Lower lobe of right lung (tissue), 2 donors: Measurements from ENCODE around the gene CASKIN2. TPM values are rescaled to one million over a fixed set of nuclear protein-coding genes. Genes with fewer than 3 reads are reported as not detected.

ENCODE experiments used
- ATAC-seq, 2 donors: fragments of 200-7000 bp; cut with Tn5 transposase; one replicate each; pipeline ENCODE4 v1.9.1; 2020 to 2022; ENCODE audit warnings: mild to moderate bottlenecking in 2 of 2, moderate library complexity in 2 of 2
- DNase-seq: peaks from one replicate; pipeline ENCODE4 v3.0.0-alpha.2; 2020
- H3K27ac ChIP-seq: fragments of 200-600 bp; one replicate; pipeline ENCODE4 v1.8.0; 2022
- H3K27me3 ChIP-seq: fragments of 200-600 bp; one replicate; pipeline ENCODE4 v1.8.0; 2022; ENCODE audit warnings: low read depth
- H3K36me3 ChIP-seq: fragments of 200-600 bp; one replicate; pipeline ENCODE4 v1.8.0; 2022; ENCODE audit warnings: mild to moderate bottlenecking
- H3K4me1 ChIP-seq: fragments of 200-600 bp; one replicate; pipeline ENCODE4 v1.8.0; 2022
- H3K4me3 ChIP-seq: fragments of 200-600 bp; one replicate; pipeline ENCODE4 v1.8.0; 2022; ENCODE audit warnings: mild to moderate bottlenecking
- H3K9me3 ChIP-seq: fragments of 200-600 bp; one replicate; pipeline ENCODE4 v1.8.0; 2022
- intact Hi-C: fragments of 100-400 bp; cut with DNase I; formaldehyde crosslinking; loops from one replicate; pipeline ENCODE4 v1.11.0; 2022
- total RNA-seq: library from RNA; stranded (reverse); fragmentation: NEBNext Ultra II Directional; extraction: Animal tissue kit (Norgen Biotek cat#: 25700); gene quantifications from one replicate; pipeline ENCODE4 v1.2.1, GENCODE V29; 2021
- TF ChIP-seq, protein P1 (sequence below): fragments of 200-600 bp; IDR thresholded peaks from one replicate; pipeline ENCODE4 v1.8.0; 2022; ENCODE audit warnings: antibody characterized with exemption, mild to moderate bottlenecking
- donor health status: DM: no; HTN: yes; CAD: no; lungs with severe emphysema.

CASKIN2 gene
- total RNA-seq, 1 donor from 2014 or later = 68.8 TPM

DNA sequence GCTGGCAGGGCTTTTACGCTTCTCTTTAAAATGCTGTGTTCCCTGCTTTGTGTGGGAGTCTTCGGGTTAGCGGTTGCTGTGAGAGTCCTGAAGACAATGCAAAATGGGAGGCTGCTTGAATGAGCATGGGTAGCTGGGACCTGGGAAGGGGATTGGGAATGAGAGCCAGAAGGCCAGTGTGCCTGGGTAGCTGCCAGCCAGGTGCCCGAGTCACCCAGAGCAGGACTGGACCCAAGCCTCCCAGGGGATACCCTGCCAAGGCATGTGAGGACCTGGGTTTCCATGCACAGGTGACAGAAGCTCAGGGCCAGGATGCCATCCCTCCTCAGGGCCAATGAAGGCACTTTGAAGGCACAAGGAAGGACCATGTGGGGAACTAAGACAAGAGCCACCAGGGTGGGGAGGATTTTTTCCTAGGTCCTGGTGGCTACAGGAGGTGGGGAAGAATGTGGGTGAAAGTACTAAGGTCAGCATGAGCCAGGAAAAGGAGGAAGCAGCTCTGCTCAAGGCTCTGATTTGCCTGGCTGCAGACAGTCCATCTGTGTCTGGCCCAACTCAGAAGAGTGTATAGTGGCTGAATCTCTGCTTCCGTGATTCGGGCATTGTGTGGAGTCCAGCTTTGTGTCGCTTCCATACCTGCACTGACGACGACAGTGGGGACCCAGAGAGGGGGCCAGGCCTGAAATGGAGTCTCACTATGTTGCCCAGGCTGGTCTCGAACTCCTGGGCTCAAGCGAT, 38.4 kb downstream of the CASKIN2 start:
- no peaks in the 10 kb centered on the region for H3K27me3 ChIP-seq
- DNase-seq (no peak), ATAC-seq (no peak)
- intact Hi-C loops = no loop called here
- H3K4me1 ChIP-seq = peaks cover 47% of the 10 kb centered on the region
- H3K36me3 ChIP-seq = peaks cover 32% of the 10 kb centered on the region
- no peak overlapping the region for H3K4me3 ChIP-seq
- peak overlapping the region; percentile 71 for H3K27ac ChIP-seq
- TF ChIP-seq, protein P1, sequence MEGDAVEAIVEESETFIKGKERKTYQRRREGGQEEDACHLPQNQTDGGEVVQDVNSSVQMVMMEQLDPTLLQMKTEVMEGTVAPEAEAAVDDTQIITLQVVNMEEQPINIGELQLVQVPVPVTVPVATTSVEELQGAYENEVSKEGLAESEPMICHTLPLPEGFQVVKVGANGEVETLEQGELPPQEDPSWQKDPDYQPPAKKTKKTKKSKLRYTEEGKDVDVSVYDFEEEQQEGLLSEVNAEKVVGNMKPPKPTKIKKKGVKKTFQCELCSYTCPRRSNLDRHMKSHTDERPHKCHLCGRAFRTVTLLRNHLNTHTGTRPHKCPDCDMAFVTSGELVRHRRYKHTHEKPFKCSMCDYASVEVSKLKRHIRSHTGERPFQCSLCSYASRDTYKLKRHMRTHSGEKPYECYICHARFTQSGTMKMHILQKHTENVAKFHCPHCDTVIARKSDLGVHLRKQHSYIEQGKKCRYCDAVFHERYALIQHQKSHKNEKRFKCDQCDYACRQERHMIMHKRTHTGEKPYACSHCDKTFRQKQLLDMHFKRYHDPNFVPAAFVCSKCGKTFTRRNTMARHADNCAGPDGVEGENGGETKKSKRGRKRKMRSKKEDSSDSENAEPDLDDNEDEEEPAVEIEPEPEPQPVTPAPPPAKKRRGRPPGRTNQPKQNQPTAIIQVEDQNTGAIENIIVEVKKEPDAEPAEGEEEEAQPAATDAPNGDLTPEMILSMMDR = no peak
- H3K9me3 ChIP-seq = no peaks in the 10 kb centered on the region

DNA sequence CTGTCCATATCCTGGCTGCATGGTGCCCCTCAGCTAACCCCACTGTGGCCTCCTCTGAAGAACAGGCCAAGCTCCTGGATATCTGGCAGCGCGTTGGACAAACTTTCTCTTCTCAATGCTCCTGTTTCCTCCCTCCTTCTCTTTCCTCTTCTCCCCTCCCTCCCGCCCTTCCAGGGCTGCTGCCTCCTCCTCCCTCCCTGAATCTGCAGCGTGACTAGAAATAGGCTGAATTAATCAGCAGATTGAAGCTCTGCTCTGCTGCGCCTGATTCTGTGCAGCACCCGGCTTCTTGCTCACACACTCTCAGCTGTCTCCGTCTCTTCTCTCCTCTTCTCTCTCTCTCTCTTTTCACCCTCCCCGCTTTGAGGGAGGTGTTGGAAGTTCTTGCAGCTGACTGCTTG, 39.1 kb downstream of the CASKIN2 start:
- no peaks in the 10 kb centered on the region for H3K9me3 ChIP-seq
- no peaks in the 10 kb centered on the region for H3K27me3 ChIP-seq
- H3K27ac ChIP-seq = peak overlapping the region; percentile 71
- TF ChIP-seq, protein P1 = no peak
- no peak for DNase-seq
- no peak overlapping the region for H3K4me3 ChIP-seq
- peaks cover 32% of the 10 kb centered on the region for H3K36me3 ChIP-seq
- H3K4me1 ChIP-seq = peaks cover 40% of the 10 kb centered on the region
- intact Hi-C loops = no loop called here
- no peak for ATAC-seq

DNA sequence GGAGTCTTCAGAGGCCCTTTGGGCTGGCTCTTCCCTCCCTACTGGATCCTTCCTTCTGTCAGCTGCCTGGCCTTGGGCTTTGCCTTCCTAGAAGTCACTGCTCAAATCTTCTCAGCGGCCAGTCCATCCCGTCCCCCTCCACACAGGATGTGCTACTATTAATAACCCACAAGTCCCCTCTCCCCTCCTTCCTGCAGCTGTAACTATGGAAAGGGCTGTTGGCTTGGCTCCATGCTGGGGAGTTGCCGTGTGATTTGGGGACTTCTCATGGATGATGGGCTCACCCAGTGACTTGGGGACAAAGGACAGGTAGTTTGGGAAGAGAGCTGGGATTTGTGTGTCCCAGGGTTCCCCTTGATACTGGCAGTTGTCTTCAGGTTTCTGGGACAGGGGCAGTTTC, 39.5 kb downstream of the CASKIN2 start:
- H3K27me3 ChIP-seq = no peaks in the 10 kb centered on the region
- H3K27ac ChIP-seq = peak overlapping the region; percentile 71
- no peaks in the 10 kb centered on the region for H3K9me3 ChIP-seq
- peaks cover 36% of the 10 kb centered on the region for H3K4me1 ChIP-seq
- DNase-seq (no peak), ATAC-seq (no peak)
- H3K36me3 ChIP-seq = peaks cover 32% of the 10 kb centered on the region
- no peak overlapping the region for H3K4me3 ChIP-seq
- intact Hi-C loops = no loop called here
- TF ChIP-seq, protein P1 = no peak

DNA sequence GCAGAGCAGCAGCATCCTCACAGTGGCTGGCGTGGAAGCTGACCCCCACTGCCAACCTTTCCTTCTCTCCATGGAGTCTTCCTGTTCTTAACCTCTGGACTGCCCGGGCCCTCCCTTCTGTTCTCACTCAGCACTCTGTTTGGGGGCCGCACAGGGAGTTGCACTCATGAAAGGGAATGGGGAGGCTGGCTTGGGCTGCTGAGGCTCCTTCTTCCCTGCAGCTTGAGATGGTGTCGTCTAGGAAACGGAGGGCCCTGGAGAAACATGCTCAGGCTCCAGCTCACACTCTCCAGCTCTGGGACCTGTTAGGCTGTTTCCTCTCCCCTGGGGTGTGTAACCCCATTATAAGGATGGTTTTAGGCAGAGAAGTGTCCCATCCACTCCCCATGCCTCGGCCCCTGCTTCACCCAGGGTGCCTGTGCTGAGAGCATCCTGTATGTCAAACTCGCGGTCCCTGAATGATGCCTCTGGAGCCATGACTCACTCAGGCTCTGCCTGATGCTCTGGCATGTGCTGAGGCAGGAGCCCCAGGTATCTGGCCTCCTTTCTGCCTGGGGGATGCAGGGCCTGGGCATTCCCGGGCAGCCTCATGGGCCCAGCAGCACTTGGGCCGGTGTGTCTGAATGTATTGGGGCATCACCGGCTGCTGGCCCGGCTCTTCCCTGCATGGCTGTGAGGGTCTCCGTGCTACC, 40.0 kb downstream of the CASKIN2 start:
- peak in 1 of 2 donors; percentile 20 for ATAC-seq
- TF ChIP-seq, protein P1 = no peak
- Histone ChIP-seq H3K4me1 (peaks cover 31% of the 10 kb centered on the region), H3K27ac (peak overlapping the region; percentile 71), H3K27me3 (no peaks in the 10 kb centered on the region), H3K4me3 (no peak overlapping the region), H3K36me3 (peaks cover 32% of the 10 kb centered on the region), H3K9me3 (no peaks in the 10 kb centered on the region)
- DNase-seq = no peak
- intact Hi-C loops = no loop called here

DNA sequence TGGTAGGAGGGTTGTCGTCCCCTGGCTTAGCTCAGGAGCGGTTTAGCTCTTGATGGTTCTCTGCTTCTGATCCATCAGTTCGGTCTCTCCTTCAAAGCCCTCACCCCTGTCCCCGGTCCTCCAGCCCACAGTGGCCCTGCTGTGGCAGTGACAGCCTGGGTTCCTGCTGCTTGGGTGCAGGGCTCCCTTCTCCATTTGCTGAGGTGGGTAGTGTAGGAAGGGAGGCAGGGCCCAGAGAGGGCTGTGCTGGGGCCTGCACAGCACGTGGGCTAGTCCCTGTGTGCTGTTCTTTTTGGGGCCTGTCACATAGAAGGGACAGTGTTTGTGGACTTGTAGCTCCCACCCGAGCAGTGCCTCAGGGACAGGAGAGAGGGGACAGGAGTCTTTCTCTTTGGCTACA, 40.6 kb downstream of the CASKIN2 start:
- DNase-seq (no peak), ATAC-seq (peak in 1 of 2 donors; percentile 8)
- intact Hi-C loops = no loop called here
- Histone ChIP-seq H3K4me3 (no peak overlapping the region), H3K27me3 (no peaks in the 10 kb centered on the region), H3K4me1 (peaks cover 30% of the 10 kb centered on the region), H3K9me3 (no peaks in the 10 kb centered on the region), H3K36me3 (peaks cover 32% of the 10 kb centered on the region), H3K27ac (peak overlapping the region; percentile 36)
- TF ChIP-seq, protein P1 = no peak
